ENCODE measurements around the gene SH3GL3. TPM values are rescaled to one million over a fixed set of nuclear protein-coding genes. Genes with fewer than 3 reads are reported as not detected.

The SH3GL3 gene
- total RNA-seq, 1 donor from 2014 or later: 1.2 TPM

GRCh38 chr15:83585601-83586335, 138.6 kb downstream of the SH3GL3 start:
- DNase-seq (ENCODE audit: low spot score, unreplicated experiment): no peak
- Mint-ChIP-seq H3K36me3 (ENCODE audit: insufficient read depth) (no peaks in the 10 kb centered on the region), H3K4me3 (ENCODE audit: low read depth) (no peak overlapping the region), H3K27ac (no peak overlapping the region), H3K4me1 (ENCODE audit: low read depth) (no peaks in the 10 kb centered on the region), H3K27me3 (no peaks in the 10 kb centered on the region), H3K9me3 (ENCODE audit: low read depth) (no peaks in the 10 kb centered on the region)
- TF ChIP-seq CTCF (IDR thresholded peaks at IDR 0.05; ENCODE audit: unreplicated experiment): no peak

- Mint-ChIP-seq H3K4me1 (ENCODE audit: low read depth) (no peaks in the 10 kb centered on the region), H3K9me3 (ENCODE audit: low read depth) (no peaks in the 10 kb centered on the region), H3K27me3 (no peaks in the 10 kb centered on the region), H3K4me3 (ENCODE audit: low read depth) (no peak overlapping the region), H3K27ac (no peak overlapping the region), H3K36me3 (ENCODE audit: insufficient read depth) (no peaks in the 10 kb centered on the region)
- TF ChIP-seq CTCF (IDR thresholded peaks at IDR 0.05; ENCODE audit: unreplicated experiment): no peak
- no peak for DNase-seq (ENCODE audit: low spot score, unreplicated experiment)
Measured at GRCh38 chr15:83587091-83587490, 139.9 kb downstream of the SH3GL3 start.

- no peak overlapping the region for H3K4me3 Mint-ChIP-seq (ENCODE audit: low read depth)
- no peak for TF ChIP-seq CTCF (IDR thresholded peaks at IDR 0.05; ENCODE audit: unreplicated experiment)
- H3K36me3 Mint-ChIP-seq (ENCODE audit: insufficient read depth): no peaks in the 10 kb centered on the region
- H3K4me1 Mint-ChIP-seq (ENCODE audit: low read depth): no peaks in the 10 kb centered on the region
- no peak for DNase-seq (ENCODE audit: low spot score, unreplicated experiment)
- no peak overlapping the region for H3K27ac Mint-ChIP-seq
- no peaks in the 10 kb centered on the region for H3K9me3 Mint-ChIP-seq (ENCODE audit: low read depth)
- H3K27me3 Mint-ChIP-seq: no peaks in the 10 kb centered on the region
Measured at GRCh38 chr15:83588441-83588840, 141.3 kb downstream of the SH3GL3 start.

- peaks cover 15% of the 10 kb centered on the region for H3K4me1 Mint-ChIP-seq (ENCODE audit: low read depth)
- H3K9me3 Mint-ChIP-seq (ENCODE audit: low read depth): no peaks in the 10 kb centered on the region
Measured at GRCh38 chr15:83592370-83593040, 145.4 kb downstream of the SH3GL3 start.

GRCh38 chr15:83595191-83595590, 148.1 kb downstream of the SH3GL3 start:
- H3K4me3 Mint-ChIP-seq (ENCODE audit: low read depth): no peak overlapping the region
- peaks cover 5% of the 10 kb centered on the region for H3K36me3 Mint-ChIP-seq (ENCODE audit: insufficient read depth)

More at GRCh38 chr15:83592370-83593040, 145.4 kb downstream of the SH3GL3 start:
- DNase-seq (ENCODE audit: low spot score, unreplicated experiment): no peak
- Mint-ChIP-seq H3K4me3 (ENCODE audit: low read depth) (no peak overlapping the region), H3K36me3 (ENCODE audit: insufficient read depth) (no peaks in the 10 kb centered on the region), H3K27ac (no peak overlapping the region), H3K27me3 (no peaks in the 10 kb centered on the region)
- TF ChIP-seq CTCF (IDR thresholded peaks at IDR 0.05; ENCODE audit: unreplicated experiment): no peak

More at GRCh38 chr15:83595191-83595590, 148.1 kb downstream of the SH3GL3 start:
- Mint-ChIP-seq H3K9me3 (ENCODE audit: low read depth) (peaks cover 18% of the 10 kb centered on the region), H3K4me1 (ENCODE audit: low read depth) (peaks cover 15% of the 10 kb centered on the region), H3K27me3 (no peaks in the 10 kb centered on the region), H3K27ac (no peak overlapping the region)
- no peak for DNase-seq (ENCODE audit: low spot score, unreplicated experiment)
- TF ChIP-seq CTCF (IDR thresholded peaks at IDR 0.05; ENCODE audit: unreplicated experiment): no peak

Measured in progenitor cell of endocrine pancreas (in vitro differentiated cells).